ENCODE data around the gene ST6GALNAC1. TPM values are rescaled to one million over a fixed set of nuclear protein-coding genes. Genes with fewer than 3 reads are reported as not detected.
"Not testable (repeated sequence)": the region's sequence is repeated elsewhere in the genome, so short reads cannot be mapped to it uniquely, and the experiment has no call there.

The ST6GALNAC1 gene
- total and polyA plus RNA-seq, 4 donors = 1.1 to 9.4 (median 1.9) TPM

DNA sequence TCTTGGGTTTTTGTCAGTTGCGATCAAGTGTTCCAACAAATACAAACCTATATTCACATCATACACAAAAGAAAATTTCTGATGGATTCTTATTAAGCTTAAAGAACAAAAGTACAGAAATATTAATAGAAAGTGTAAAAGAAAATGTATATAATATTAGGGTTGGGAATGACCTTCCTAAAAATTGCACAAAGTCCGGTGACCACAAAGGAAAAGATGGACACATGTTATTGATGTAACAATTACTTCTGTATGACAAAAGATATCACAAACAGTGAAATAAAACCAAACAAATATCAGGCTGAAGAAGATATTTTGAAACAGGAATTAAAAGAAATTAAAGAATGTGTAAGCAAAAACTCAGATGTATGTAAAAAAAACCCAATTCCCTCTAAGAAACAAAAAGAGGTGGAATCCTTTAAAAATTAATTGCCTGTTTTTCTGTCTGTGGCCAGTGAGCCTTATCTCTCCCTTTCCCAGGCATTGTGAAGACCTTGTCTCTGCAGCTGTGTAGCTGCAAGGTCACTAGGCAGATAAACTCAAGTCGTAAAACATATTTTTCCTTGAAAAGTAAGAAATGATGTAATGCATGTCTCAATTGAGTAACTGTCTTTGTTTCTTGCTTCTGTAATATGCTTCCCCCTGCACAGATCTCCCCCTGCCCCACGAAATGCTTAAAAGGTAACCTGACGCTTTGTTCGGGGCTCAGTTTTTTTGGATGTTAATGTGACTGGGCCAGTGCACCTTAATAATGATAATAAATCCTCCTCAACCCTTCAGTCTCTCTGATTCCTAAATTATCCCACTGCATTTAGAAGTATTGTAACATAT, 2.8 kb downstream of the ST6GALNAC1 start:
- no peak overlapping the region for H3K4me3 ChIP-seq (ENCODE audit: low read length in 2 of 2)
- ATAC-seq (ENCODE audit: low FRiP score) (no peak), DNase-seq (no peak)
- 65% methylated on average over 6 of the region's 6 CpGs for WGBS, 2 donors
- peaks cover 2% of the 10 kb centered on the region for H3K9me3 ChIP-seq (ENCODE audit: control insufficient read depth, low read length)
- intact Hi-C loops (cut with DNase I) = no loop called here
- no peaks in the 10 kb centered on the region for H3K27me3 ChIP-seq (ENCODE audit: control insufficient read depth in 1 of 2, insufficient read depth in 2 of 2, low read length in 1 of 2)
- no peaks in the 10 kb centered on the region for H3K36me3 ChIP-seq (ENCODE audit: control insufficient read depth in 1 of 2, insufficient read depth in 2 of 2, low read length in 1 of 2)
- no peaks in the 10 kb centered on the region for H3K4me1 ChIP-seq (ENCODE audit: control insufficient read depth in 1 of 2, insufficient read depth in 2 of 2, low read length in 2 of 2)
- H3K27ac ChIP-seq (ENCODE audit: low read depth in 1 of 2, low read length in 2 of 2) = no peak overlapping the region

DNA sequence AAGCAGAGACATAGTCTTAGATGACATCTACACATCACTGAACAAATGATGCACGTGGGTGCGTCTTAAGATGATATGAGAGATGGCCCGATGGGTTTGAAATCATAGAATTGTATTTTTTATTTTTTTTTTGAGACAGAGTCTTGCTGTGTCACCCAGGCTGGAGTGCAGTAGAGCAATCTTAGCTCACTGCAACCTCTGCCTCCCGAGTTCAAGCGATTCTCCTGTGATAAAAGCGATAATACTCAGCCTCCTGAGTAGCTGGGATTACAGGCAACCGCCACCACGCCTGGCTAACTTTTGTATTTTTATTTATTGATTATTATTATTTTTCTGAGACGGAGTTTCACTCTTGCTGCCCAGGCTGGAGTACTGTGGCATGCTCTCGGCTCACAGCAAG, 5.3 kb downstream of the ST6GALNAC1 start:
- DNase-seq = no peak
- Histone ChIP-seq H3K27me3 (ENCODE audit: control insufficient read depth in 1 of 2, insufficient read depth in 2 of 2, low read length in 1 of 2) (no peaks in the 10 kb centered on the region), H3K27ac (ENCODE audit: low read depth in 1 of 2, low read length in 2 of 2) (no peak overlapping the region), H3K4me1 (ENCODE audit: control insufficient read depth in 1 of 2, insufficient read depth in 2 of 2, low read length in 2 of 2) (no peaks in the 10 kb centered on the region), H3K4me3 (ENCODE audit: low read length in 2 of 2) (no peak overlapping the region), H3K36me3 (ENCODE audit: control insufficient read depth in 1 of 2, insufficient read depth in 2 of 2, low read length in 1 of 2) (no peaks in the 10 kb centered on the region), H3K9me3 (ENCODE audit: control insufficient read depth, low read length) (no peaks in the 10 kb centered on the region)
- WGBS, 2 donors = 88 to 91% methylated on average over 10 of the region's 10 CpGs
- intact Hi-C loops (cut with DNase I) = no loop called here
- ATAC-seq (ENCODE audit: low FRiP score) = no peak

DNA sequence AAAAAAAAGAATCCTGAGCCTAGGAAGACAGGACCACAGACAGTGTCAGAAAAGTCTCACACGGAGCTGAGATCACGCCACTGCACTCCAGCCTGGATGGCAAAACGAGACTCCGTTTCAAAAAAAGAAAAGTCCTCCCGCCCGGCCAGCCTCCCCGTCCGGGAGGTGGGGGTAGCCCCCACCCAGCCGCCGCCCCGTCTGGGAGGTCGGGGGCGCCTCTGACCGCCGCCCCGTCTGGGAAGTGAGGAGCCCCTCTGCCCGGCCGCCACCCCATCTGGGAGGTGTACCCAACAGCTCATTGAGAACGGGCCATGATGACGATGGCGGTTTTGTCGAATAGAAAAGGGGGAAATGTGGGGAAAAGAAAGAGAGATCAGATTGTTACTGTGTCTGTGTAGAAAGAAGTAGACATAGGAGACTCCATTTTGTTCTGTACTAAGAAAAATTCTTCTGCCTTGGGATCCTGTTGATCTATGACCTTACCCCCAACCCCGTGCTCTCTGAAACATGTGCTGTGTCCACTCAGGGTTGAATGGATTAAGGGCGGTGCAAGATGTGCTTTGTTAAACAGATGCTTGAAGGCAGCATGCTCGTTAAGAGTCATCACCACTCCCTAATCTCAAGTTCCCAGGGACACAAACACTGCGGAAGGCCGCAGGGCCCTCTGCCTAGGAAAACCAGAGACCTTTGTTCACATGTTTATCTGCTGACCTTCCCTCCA, 6.9 kb downstream of the ST6GALNAC1 start:
- H3K4me3 ChIP-seq (ENCODE audit: low read length in 2 of 2); ATAC-seq (ENCODE audit: low FRiP score); H3K9me3 ChIP-seq (ENCODE audit: control insufficient read depth, low read length); H3K27me3 ChIP-seq (ENCODE audit: control insufficient read depth in 1 of 2, insufficient read depth in 2 of 2, low read length in 1 of 2); H3K4me1 ChIP-seq (ENCODE audit: control insufficient read depth in 1 of 2, insufficient read depth in 2 of 2, low read length in 2 of 2); DNase-seq; H3K36me3 ChIP-seq (ENCODE audit: control insufficient read depth in 1 of 2, insufficient read depth in 2 of 2, low read length in 1 of 2); H3K27ac ChIP-seq (ENCODE audit: low read depth in 1 of 2, low read length in 2 of 2); intact Hi-C loops (cut with DNase I): not testable (repeated sequence)
- 82% methylated on average over 21 to 22 of the region's 27 CpGs for WGBS, 2 donors

DNA sequence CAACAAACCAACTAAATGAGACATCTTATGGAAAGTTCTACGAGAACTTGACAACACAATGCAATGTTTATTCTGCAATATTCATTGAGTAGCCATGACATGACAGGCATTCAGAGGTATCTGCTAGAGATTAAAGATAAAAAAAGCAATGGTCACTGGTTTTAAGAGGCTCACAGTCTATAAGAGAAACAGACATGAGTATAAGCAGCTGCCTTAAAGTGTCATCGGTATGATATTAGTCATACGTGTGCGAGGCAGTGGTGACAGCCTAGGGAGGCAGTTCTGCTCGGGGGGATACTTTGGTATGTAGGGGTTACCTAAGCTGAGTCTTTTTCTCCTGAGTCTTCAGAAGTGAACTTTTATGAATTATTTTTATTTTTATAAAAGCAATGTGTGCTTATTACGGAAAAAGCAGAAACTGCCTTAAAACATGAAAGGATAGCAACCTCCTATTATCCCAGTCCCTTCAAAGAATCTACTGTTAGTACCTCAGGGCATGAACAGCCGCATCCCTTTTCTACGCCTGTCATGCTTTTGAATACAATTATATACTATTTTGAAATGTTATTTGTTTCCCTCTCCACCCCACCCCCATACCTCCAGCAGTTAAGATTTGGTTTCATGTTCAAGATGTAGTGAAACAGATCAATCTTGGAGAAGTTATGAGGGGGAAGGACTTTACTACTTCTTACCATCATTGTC, 7.7 kb downstream of the ST6GALNAC1 start:
- DNase-seq = no peak
- no peaks in the 10 kb centered on the region for H3K9me3 ChIP-seq (ENCODE audit: control insufficient read depth, low read length)
- H3K27ac ChIP-seq (ENCODE audit: low read depth in 1 of 2, low read length in 2 of 2) = no peak overlapping the region
- ATAC-seq (ENCODE audit: low FRiP score) = no peak
- 52 to 56% methylated on average over 8 of the region's 8 CpGs for WGBS, 2 donors
- H3K27me3 ChIP-seq (ENCODE audit: control insufficient read depth in 1 of 2, insufficient read depth in 2 of 2, low read length in 1 of 2) = no peaks in the 10 kb centered on the region
- intact Hi-C loops (cut with DNase I) = no loop called here
- H3K36me3 ChIP-seq (ENCODE audit: control insufficient read depth in 1 of 2, insufficient read depth in 2 of 2, low read length in 1 of 2) = no peaks in the 10 kb centered on the region
- no peak overlapping the region for H3K4me3 ChIP-seq (ENCODE audit: low read length in 2 of 2)
- no peaks in the 10 kb centered on the region for H3K4me1 ChIP-seq (ENCODE audit: control insufficient read depth in 1 of 2, insufficient read depth in 2 of 2, low read length in 2 of 2)

DNA sequence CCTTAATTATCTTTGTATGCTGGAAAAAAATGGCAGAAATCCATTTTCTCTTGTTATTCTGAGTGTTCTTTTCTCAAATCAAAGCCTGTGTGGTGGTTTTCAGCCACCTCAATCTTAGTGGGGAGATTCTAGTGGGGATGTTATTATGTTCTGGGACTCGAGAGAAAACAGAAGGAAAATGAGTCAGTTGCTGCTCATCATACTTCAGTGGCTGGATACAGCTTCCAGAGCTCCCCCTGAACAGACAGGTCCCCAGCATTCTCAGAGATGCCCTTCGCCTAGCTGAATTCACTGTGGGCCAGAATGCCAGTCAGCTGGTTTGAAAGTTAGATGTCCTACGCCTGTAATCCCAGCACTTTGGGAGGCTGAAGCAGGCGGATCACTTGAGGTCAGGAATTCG, 8.5 kb downstream of the ST6GALNAC1 start:
- WGBS, 2 donors = 85 to 87% methylated on average over 5 of the region's 5 CpGs
- no peak for ATAC-seq (ENCODE audit: low FRiP score)
- Histone ChIP-seq H3K4me1 (ENCODE audit: control insufficient read depth in 1 of 2, insufficient read depth in 2 of 2, low read length in 2 of 2) (no peaks in the 10 kb centered on the region), H3K4me3 (ENCODE audit: low read length in 2 of 2) (no peak overlapping the region), H3K27ac (ENCODE audit: low read depth in 1 of 2, low read length in 2 of 2) (no peak overlapping the region), H3K9me3 (ENCODE audit: control insufficient read depth, low read length) (no peaks in the 10 kb centered on the region), H3K36me3 (ENCODE audit: control insufficient read depth in 1 of 2, insufficient read depth in 2 of 2, low read length in 1 of 2) (no peaks in the 10 kb centered on the region), H3K27me3 (ENCODE audit: control insufficient read depth in 1 of 2, insufficient read depth in 2 of 2, low read length in 1 of 2) (no peaks in the 10 kb centered on the region)
- intact Hi-C loops (cut with DNase I) = no loop called here
- no peak for DNase-seq

DNA sequence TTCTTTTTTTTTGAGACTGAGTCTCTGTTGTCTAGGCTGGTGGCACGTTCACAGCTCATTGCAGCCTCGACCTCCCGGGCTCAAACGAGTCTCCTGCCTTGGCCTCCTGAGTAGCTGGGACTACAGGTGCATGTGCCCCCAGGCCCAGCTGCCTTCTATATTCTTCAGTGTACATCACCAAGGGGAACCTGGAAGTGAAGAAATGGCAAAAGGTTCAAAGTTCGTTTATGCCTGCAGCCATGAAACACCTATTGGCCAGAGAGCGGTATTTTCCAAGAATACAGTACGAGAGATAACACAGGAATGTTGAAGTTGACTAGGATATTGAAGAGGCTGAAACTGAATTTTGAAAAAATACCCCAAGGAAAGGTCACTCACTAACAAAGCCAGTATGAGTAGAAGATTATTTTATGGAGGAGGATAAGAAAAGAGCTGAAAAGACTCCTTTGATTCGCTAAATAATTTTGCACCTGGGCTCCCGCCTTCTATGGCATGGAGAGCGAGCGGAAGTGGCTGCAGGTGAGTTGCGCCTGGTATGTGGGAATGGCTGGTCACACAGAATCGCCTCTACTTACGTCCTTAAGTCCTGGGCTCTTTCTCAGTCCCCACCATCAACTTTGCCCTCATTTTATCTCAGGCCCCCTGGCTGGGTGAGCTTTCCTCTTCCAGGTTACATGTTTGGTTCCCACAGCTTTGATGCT, 9.8 kb downstream of the ST6GALNAC1 start:
- no peaks in the 10 kb centered on the region for H3K9me3 ChIP-seq (ENCODE audit: control insufficient read depth, low read length)
- no peaks in the 10 kb centered on the region for H3K27me3 ChIP-seq (ENCODE audit: control insufficient read depth in 1 of 2, insufficient read depth in 2 of 2, low read length in 1 of 2)
- ATAC-seq (ENCODE audit: low FRiP score) (no peak), DNase-seq (no peak)
- H3K4me1 ChIP-seq (ENCODE audit: control insufficient read depth in 1 of 2, insufficient read depth in 2 of 2, low read length in 2 of 2) = no peaks in the 10 kb centered on the region
- 86% methylated on average over 14 of the region's 14 CpGs for WGBS, 2 donors
- H3K27ac ChIP-seq (ENCODE audit: low read depth in 1 of 2, low read length in 2 of 2) = no peak overlapping the region
- no peaks in the 10 kb centered on the region for H3K36me3 ChIP-seq (ENCODE audit: control insufficient read depth in 1 of 2, insufficient read depth in 2 of 2, low read length in 1 of 2)
- intact Hi-C loops (cut with DNase I) = no loop called here
- no peak overlapping the region for H3K4me3 ChIP-seq (ENCODE audit: low read length in 2 of 2)

DNA sequence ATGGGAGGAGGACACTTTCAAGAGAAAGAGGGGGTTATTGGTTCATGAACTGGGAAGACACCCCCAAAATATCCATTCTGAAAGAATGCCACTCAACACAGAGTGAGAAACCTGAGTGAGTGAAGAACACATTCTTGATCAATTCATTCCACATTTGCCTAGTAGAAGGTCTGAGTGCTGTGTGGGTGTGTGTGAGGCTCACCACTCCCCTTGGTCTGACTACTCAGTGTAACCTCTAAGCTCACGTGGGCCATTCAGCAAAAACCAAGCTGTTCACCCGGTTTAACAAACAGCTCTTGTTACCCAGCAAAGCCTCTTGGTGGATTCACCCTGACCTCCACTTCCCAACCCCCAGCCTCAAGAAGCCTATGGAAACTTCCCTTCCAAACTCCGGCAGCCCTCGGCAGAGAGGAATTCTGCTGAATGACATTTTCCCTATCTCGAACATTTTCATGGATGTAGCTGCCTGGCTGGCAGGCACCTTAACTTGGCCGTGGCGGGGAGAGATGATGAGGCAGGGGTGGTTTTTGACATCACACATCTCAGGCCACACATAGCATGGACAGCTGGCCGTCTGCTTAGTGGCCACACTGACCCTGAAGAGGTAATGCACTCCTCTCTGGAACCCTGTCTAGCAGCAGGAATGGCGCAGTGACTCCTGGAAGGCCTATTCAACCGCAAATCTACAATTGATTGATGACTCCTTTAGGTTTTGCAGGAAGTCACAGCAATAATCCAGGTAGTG, 11.6 kb downstream of the ST6GALNAC1 start:
- H3K4me1 ChIP-seq (ENCODE audit: control insufficient read depth in 1 of 2, insufficient read depth in 2 of 2, low read length in 2 of 2) = no peaks in the 10 kb centered on the region
- no peak overlapping the region for H3K4me3 ChIP-seq (ENCODE audit: low read length in 2 of 2)
- no peaks in the 10 kb centered on the region for H3K27me3 ChIP-seq (ENCODE audit: control insufficient read depth in 1 of 2, insufficient read depth in 2 of 2, low read length in 1 of 2)
- no peak overlapping the region for H3K27ac ChIP-seq (ENCODE audit: low read depth in 1 of 2, low read length in 2 of 2)
- no peaks in the 10 kb centered on the region for H3K9me3 ChIP-seq (ENCODE audit: control insufficient read depth, low read length)
- intact Hi-C loops (cut with DNase I) = no loop called here
- no peaks in the 10 kb centered on the region for H3K36me3 ChIP-seq (ENCODE audit: control insufficient read depth in 1 of 2, insufficient read depth in 2 of 2, low read length in 1 of 2)
- no peak for DNase-seq
- no peak for ATAC-seq (ENCODE audit: low FRiP score)
- WGBS, 2 donors = 63 to 64% methylated on average over 10 of the region's 10 CpGs

DNA sequence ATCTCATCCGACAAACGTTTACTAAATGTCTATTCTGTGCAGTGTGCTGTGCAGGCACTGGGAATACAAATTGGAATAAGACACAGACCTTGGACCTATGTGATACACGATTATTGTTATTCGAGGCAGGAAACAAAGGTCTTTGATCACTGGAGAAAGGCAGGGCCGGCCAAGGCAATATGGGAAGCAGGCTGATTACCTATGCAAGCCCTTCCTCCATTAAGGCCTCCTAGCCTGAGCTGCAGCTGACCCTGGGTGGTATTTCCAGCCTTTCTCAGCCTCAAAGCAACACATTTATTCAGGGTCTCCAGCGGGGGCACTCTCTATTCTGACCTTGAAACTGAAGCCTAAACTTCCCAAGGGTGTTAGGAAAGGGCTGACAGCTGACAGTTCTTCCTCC, 13.4 kb downstream of the ST6GALNAC1 start:
- no peak overlapping the region for H3K27ac ChIP-seq (ENCODE audit: low read depth in 1 of 2, low read length in 2 of 2)
- intact Hi-C loops (cut with DNase I) = no loop called here

More for the DNA sequence above, 13.4 kb downstream of the ST6GALNAC1 start:
- 73 to 76% methylated on average over 6 of the region's 6 CpGs for WGBS, 2 donors
- H3K4me3 ChIP-seq (ENCODE audit: low read length in 2 of 2) = no peak overlapping the region
- H3K4me1 ChIP-seq (ENCODE audit: control insufficient read depth in 1 of 2, insufficient read depth in 2 of 2, low read length in 2 of 2) = no peaks in the 10 kb centered on the region
- no peak for DNase-seq
- no peaks in the 10 kb centered on the region for H3K36me3 ChIP-seq (ENCODE audit: control insufficient read depth in 1 of 2, insufficient read depth in 2 of 2, low read length in 1 of 2)
- no peaks in the 10 kb centered on the region for H3K27me3 ChIP-seq (ENCODE audit: control insufficient read depth in 1 of 2, insufficient read depth in 2 of 2, low read length in 1 of 2)
- ATAC-seq (ENCODE audit: low FRiP score) = no peak
- no peaks in the 10 kb centered on the region for H3K9me3 ChIP-seq (ENCODE audit: control insufficient read depth, low read length)
